Panc1 (cell line): Measurements from ENCODE around the gene CREB1. TPM values are rescaled to one million over a fixed set of nuclear protein-coding genes. Genes with fewer than 3 reads are reported as not detected.
A peak's percentile ranks its signal among the peaks of the same experiment; 100 is the strongest.

Experiments used
- ATAC-seq: fragments of 200-7000 bp; cut with Tn5 transposase; 2 replicates; pipeline ENCODE4 v1.9.1; 2020; ENCODE audit warnings: mild to moderate bottlenecking, moderate library complexity
- BruUV-seq: library from RNA; stranded (reverse); fragments of 400-500 nt; replicated peaks from 2 replicates; lab custom pipeline; 2021; lab: Mats Ljungman, UMichigan
- CTCF ChIA-PET: fragments of 300-600 bp; sonication (Branson Sonifier 250); formaldehyde crosslinking; loops from one replicate; lab custom pipeline; 2022; ENCODE audit warnings: antibody characterized with exemption; lab: Charles Lee
- POLR2A ChIA-PET: fragments of 300-600 bp; sonication (Branson Sonifier 250); formaldehyde crosslinking; loops from one replicate; lab custom pipeline; 2022; ENCODE audit warnings: antibody characterized with exemption; lab: Charles Lee
- DNase-seq: peaks from one replicate; pipeline ENCODE4 v3.0.0-alpha.2; 2010; ENCODE audit warnings: low read depth, low spot score
- H3K27ac ChIP-seq: 2 replicates; pipeline ENCODE4 v1.5.1; 2011; ENCODE audit warnings: mild to moderate bottlenecking, low read length, inconsistent platforms
- H3K27me3 ChIP-seq: fragments of 200-500 bp; sonication (Bioruptor generic); 2 replicates; pipeline ENCODE4 v1.6.0; 2014; ENCODE audit warnings: low read length, inconsistent platforms; ENCODE audit not compliant: control insufficient read depth, insufficient read depth
- H3K36me3 ChIP-seq: fragments of 200-500 bp; sonication (Bioruptor generic); 2 replicates; pipeline ENCODE4 v1.5.1; 2014; ENCODE audit warnings: inconsistent platforms, mild to moderate bottlenecking, low read length, moderate library complexity; ENCODE audit not compliant: control insufficient read depth, insufficient read depth
- H3K4me1 ChIP-seq: 2 replicates; pipeline ENCODE4 v1.5.1; 2011; ENCODE audit warnings: inconsistent platforms, mild to moderate bottlenecking, low read length, moderate library complexity; ENCODE audit not compliant: control insufficient read depth, insufficient read depth
- H3K4me3 ChIP-seq, 2 experiments: 2 replicates each; pipeline ENCODE4 v1.5.1; 2011 to 2012; ENCODE audit warnings: low read depth in 2 of 2, low read length in 2 of 2, mild to moderate bottlenecking in 2 of 2, inconsistent platforms in 1 of 2, moderate library complexity in 1 of 2
- H3K9me3 ChIP-seq: fragments of 200-500 bp; sonication (Bioruptor generic); 2 replicates; pipeline ENCODE4 v1.5.1; 2014; ENCODE audit warnings: low read depth, mild to moderate bottlenecking, inconsistent platforms, low read length, moderate library complexity; ENCODE audit not compliant: control insufficient read depth, insufficient read depth
- POLR2AphosphoS5 ChIP-seq: IDR thresholded peaks from 2 replicates; pipeline ENCODE4 v1.6.1; 2012; ENCODE audit warnings: mild to moderate bottlenecking, low read depth, low read length, moderate library complexity
- SIN3A ChIP-seq: IDR thresholded peaks from 2 replicates; pipeline ENCODE4 v1.6.1; 2012; ENCODE audit warnings: low read depth, mild to moderate bottlenecking, low read length, moderate library complexity, borderline replicate concordance; ENCODE audit not compliant: insufficient read depth
- TCF7L2 ChIP-seq: IDR thresholded peaks from 2 replicates; pipeline ENCODE4 v1.6.1; 2011; ENCODE audit warnings: mild to moderate bottlenecking, low read depth, low read length, inconsistent platforms
- in situ Hi-C: cut with HindIII; loops from 2 replicates; pipeline ENCODE4 v1.10.0; 2016; ENCODE audit warnings: low sequenced_read_pairs, low pct_unique_long_range_greater_than_20kb
- intact Hi-C: fragments of 100-400 bp; cut with micrococcal nuclease; formaldehyde crosslinking; loops from one replicate; pipeline ENCODE4 v1.10.0; 2022; ENCODE audit not compliant: unreplicated experiment
- total RNA-seq: library from RNA; stranded (reverse); gene quantifications from one replicate; pipeline ENCODE4 v1.2.1, GENCODE V29; 2021; ENCODE audit not compliant: unreplicated experiment
- TF ChIP-seq, protein P1 (sequence below): fragments of 450-650 bp; IDR thresholded peaks from 2 replicates; pipeline ENCODE4 v1.5.1; 2017; ENCODE audit warnings: mild to moderate bottlenecking
- TF ChIP-seq, protein P2 (sequence below), 2 experiments: IDR thresholded peaks; 2 replicates each; pipeline ENCODE4 v1.6.1; 2011 to 2012; ENCODE audit warnings: low read depth in 2 of 2, control low read depth in 1 of 2, low read length in 1 of 2, mild to moderate bottlenecking in 1 of 2, moderate library complexity in 1 of 2; ENCODE audit not compliant: insufficient read depth in 1 of 2

The CREB1 gene
- total RNA-seq, 1 experiment from 2014 or later: 31.1 TPM

DNA sequence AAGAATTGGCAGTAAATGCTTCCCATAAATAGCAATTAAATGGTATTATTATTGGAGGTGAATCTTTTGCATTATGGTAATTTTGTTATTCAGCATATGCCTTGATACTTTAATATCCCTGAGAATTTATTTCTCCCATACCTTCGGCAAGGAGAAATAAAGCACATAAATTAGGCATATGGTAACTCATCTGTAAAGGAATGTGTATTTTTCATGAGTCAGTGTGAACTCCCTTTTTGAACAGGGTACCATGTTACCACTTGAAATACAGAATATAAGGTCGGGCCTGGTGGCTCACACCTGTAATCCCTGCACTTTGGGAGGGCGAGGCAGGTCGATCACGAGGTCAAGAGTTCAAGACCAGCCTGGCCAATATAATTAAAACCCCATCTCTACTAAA is 77.1 kb downstream of the CREB1 start:
- intact Hi-C loops (no loop called here), in situ Hi-C loops (no loop called here)
- no peaks in the 10 kb centered on the region for H3K4me1 ChIP-seq
- TF ChIP-seq SIN3A (no peak), TCF7L2 (no peak), POLR2AphosphoS5 (no peak)
- TF ChIP-seq, protein P1, sequence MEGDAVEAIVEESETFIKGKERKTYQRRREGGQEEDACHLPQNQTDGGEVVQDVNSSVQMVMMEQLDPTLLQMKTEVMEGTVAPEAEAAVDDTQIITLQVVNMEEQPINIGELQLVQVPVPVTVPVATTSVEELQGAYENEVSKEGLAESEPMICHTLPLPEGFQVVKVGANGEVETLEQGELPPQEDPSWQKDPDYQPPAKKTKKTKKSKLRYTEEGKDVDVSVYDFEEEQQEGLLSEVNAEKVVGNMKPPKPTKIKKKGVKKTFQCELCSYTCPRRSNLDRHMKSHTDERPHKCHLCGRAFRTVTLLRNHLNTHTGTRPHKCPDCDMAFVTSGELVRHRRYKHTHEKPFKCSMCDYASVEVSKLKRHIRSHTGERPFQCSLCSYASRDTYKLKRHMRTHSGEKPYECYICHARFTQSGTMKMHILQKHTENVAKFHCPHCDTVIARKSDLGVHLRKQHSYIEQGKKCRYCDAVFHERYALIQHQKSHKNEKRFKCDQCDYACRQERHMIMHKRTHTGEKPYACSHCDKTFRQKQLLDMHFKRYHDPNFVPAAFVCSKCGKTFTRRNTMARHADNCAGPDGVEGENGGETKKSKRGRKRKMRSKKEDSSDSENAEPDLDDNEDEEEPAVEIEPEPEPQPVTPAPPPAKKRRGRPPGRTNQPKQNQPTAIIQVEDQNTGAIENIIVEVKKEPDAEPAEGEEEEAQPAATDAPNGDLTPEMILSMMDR: no peak
- TF ChIP-seq, protein P2, sequence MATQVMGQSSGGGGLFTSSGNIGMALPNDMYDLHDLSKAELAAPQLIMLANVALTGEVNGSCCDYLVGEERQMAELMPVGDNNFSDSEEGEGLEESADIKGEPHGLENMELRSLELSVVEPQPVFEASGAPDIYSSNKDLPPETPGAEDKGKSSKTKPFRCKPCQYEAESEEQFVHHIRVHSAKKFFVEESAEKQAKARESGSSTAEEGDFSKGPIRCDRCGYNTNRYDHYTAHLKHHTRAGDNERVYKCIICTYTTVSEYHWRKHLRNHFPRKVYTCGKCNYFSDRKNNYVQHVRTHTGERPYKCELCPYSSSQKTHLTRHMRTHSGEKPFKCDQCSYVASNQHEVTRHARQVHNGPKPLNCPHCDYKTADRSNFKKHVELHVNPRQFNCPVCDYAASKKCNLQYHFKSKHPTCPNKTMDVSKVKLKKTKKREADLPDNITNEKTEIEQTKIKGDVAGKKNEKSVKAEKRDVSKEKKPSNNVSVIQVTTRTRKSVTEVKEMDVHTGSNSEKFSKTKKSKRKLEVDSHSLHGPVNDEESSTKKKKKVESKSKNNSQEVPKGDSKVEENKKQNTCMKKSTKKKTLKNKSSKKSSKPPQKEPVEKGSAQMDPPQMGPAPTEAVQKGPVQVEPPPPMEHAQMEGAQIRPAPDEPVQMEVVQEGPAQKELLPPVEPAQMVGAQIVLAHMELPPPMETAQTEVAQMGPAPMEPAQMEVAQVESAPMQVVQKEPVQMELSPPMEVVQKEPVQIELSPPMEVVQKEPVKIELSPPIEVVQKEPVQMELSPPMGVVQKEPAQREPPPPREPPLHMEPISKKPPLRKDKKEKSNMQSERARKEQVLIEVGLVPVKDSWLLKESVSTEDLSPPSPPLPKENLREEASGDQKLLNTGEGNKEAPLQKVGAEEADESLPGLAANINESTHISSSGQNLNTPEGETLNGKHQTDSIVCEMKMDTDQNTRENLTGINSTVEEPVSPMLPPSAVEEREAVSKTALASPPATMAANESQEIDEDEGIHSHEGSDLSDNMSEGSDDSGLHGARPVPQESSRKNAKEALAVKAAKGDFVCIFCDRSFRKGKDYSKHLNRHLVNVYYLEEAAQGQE (IDR thresholded peaks at IDR 0.05; ENCODE audit: insufficient read depth in 1 of 2, low read depth in 2 of 2, low read length in 1 of 2): no peak
- no peaks in the 10 kb centered on the region; the same call in 1 of the 2 replicates for H3K36me3 ChIP-seq
- H3K9me3 ChIP-seq: no peaks in the 10 kb centered on the region
- DNase-seq (no peak), ATAC-seq (no peak)
- no peak overlapping the region for H3K27ac ChIP-seq
- H3K4me3 ChIP-seq: no peak overlapping the region
- ChIA-PET POLR2A (no interaction called here), CTCF (no interaction called here)
- no TSS peak for BruUV-seq
- no peaks in the 10 kb centered on the region for H3K27me3 ChIP-seq

DNA sequence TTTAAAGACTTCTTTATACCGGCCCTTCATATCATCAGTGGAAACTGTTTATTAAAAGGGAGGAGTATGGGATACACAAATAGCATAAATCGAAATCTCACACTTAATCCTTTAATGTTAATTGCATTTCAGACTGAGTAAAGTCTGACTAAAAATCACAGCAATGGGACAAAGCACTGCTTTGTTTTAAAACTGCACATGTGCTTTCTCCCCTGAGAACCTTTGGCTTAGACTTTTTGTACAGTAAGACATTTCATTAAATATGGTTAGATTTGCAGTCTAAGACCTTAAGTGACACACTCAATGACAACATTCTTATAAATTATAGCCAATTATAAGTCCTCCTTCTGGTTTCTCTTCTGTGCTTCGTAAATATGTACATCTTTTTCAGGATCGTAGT is 83.0 kb downstream of the CREB1 start:
- DNase-seq (no peak), ATAC-seq (no peak)
- H3K4me1 ChIP-seq: peaks cover 7% of the 10 kb centered on the region
- no peaks in the 10 kb centered on the region for H3K27me3 ChIP-seq
- TF ChIP-seq POLR2AphosphoS5 (no peak), SIN3A (no peak), TCF7L2 (no peak)
- TF ChIP-seq, protein P1: no peak
- TF ChIP-seq, protein P2 (IDR thresholded peaks at IDR 0.05; ENCODE audit: insufficient read depth in 1 of 2, low read depth in 2 of 2, low read length in 1 of 2): no peak
- ChIA-PET CTCF (no interaction called here), POLR2A (interaction anchor here (0.6 kb wide), 1 partner anchor 513 kb away, joined by 3 read pairs; no protein-coding TSS in a partner anchor)
- H3K9me3 ChIP-seq: no peaks in the 10 kb centered on the region
- intact Hi-C loops (no loop called here), in situ Hi-C loops (no loop called here)
- H3K36me3 ChIP-seq: no peaks in the 10 kb centered on the region; the same call in 1 of the 2 replicates
- H3K4me3 ChIP-seq: no peak overlapping the region
- TSS peak; percentile 53 for BruUV-seq
- H3K27ac ChIP-seq: no peak overlapping the region
